Activated CD8-positive, alpha-beta memory T cell treated with anti-CD3 and anti-CD28 coated beads, Interleukin-2, amount 50 U/mL, for 48 hours (primary cell): ENCODE measurements around the gene C6orf47.

Experiments
- DNase-seq: peaks from one replicate; pipeline ENCODE4 v3.0.0-alpha.2; 2020

Gene C6orf47

DNA sequence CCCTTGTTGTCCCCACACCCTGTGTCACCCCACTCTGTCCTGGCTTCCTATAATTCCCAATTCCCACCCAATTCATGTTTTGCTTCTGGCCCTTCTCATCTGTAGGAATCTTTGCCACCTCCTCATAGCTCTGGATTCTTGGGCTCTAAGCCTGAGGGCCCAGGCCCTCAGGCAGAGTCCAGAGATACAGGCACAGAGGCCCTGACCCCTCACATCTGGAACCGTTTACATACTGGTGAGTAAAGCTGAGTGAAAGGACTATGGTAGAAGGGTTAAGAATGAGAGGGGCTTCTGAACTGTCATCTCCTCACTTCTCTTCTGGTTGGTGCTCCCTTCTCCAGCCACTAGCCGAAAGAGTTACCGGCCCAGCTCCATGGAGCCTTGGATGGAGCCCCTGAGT lies 26.4 kb downstream of the C6orf47 start:
- DNase-seq, result no peak

- DNase-seq, result no peak
Observed at GRCh38 chr6:31633447-31633846, 27.1 kb downstream of the C6orf47 start.

DNA sequence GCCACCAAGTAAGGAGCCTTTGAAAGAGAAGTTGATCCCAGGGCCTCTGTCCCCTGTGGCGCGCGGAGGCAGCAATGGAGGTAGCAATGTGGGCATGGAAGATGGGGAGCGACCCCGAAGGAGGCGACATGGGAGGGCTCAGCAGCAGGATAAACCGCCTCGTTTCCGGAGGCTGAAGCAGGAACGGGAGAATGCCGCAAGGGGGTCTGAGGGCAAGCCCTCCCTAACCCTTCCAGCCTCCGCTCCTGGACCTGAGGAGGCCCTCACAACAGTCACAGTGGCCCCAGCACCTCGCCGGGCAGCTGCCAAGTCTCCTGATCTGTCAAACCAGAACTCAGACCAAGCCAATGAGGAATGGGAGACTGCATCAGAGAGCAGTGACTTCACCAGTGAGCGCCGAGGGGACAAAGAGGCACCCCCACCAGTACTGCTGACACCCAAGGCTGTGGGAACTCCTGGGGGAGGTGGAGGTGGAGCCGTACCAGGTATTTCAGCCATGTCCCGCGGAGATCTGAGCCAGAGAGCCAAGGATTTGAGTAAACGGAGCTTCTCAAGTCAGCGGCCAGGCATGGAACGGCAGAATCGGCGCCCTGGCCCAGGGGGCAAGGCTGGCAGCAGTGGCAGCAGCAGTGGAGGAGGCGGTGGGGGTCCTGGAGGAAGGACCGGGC lies 28.2 kb downstream of the C6orf47 start:
- DNase-seq, result no peak

GRCh38 chr6:31631681-31632278 lies 28.8 kb downstream of the C6orf47 start:
- no peak for DNase-seq

- DNase-seq, result no peak
Observed at GRCh38 chr6:31631209-31631608, 29.4 kb downstream of the C6orf47 start.

DNA sequence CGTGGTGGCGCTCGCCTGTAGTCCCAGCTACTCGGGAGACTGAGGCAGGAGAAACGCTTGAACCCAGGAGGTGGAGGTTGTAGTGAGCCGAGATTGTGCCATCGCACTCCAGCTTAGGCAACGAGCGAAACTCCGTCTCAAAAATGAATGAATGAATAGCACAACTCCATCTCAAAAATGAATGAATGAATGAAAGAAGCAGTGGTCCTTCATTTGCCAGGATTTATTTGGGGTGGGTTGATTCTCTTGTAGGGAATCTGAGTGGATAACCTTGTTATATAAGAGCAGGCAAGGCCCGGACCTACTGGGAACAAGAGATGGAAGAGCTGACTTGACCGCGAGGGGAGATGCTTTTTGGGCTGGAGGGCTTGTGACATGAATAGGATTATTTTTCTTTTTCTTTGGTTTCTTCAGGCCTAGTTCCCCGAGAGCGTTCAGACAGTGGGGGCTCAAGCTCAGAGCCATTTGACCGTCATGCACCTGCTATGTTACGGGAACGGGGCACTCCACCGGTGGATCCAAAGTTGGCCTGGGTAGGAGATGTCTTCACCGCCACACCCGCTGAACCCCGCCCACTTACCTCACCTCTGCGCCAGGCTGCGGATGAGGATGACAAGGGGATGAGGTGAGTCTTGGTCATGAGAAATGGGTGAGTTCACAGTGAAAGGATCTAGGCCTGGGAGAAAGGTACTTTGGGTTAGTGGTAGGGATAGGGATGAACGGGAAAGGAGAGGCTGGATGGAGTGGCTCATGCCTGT lies 30.2 kb downstream of the C6orf47 start:
- DNase-seq, result no peak

GRCh38 chr6:31629014-31629413 lies 31.6 kb downstream of the C6orf47 start:
- DNase-seq, result no peak

DNA sequence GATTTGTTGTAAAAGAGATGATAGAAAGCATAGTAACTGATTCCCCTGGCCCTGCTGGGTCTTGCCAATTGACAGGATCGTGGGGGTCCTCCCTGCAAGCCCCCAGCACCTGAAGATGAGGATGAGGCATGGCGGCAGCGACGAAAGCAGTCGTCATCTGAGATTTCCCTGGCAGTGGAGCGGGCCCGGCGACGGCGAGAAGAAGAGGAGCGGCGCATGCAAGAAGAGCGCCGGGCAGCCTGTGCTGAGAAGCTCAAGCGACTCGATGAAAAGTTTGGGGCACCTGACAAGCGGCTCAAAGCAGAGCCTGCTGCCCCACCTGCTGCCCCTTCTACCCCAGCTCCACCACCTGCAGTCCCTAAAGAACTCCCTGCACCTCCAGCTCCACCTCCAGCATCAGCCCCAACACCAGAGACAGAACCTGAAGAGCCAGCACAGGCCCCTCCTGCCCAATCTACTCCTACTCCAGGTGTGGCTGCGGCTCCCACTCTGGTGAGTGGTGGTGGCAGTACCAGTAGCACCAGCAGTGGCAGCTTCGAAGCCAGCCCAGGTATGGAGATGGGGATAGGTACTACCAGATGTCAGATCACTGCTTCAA lies 32.8 kb downstream of the C6orf47 start:
- DNase-seq, result no peak

- no peak for DNase-seq
Observed at GRCh38 chr6:31626952-31627351, 33.6 kb downstream of the C6orf47 start.

DNA sequence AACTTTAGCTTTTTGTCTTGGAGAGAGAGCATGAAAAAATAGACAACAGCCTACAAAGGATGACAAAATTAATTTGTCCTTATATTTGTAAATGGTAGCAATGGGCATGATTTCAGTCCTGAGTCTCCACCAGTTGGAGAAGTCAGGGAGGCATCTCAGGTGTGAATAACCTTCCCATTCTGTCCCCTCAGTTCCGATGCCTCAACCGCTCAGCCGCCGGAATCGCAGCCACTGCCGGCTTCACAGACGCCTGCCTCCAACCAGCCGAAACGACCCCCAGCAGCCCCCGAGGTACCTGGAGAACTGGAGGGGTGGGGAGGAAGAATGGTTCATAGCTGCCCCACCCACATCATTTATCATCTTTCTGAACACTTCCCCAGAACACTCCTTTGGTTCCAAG lies 36.5 kb downstream of the C6orf47 start:
- no peak for DNase-seq

- DNase-seq, result no peak
Observed at GRCh38 chr6:31622684-31623091, 37.9 kb downstream of the C6orf47 start.

DNA sequence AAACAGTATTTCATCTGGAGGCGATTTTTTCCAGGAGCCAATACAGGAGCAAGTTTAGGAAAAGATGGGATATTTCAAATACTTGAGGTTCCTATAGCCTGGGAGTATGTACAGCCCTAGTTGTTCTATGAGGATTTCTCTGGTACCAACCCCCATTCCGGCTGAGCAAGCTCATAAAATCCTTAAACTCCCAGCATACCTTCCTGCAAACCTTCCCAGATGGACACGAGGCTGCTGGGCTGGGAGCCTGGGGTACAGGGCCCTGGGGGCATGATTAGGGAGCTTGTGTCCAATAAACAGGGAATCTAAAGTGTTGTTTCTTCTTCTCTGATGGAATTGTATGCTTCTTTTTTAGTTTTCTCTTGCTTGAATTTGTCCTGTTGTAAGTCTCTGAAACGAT lies 38.6 kb downstream of the C6orf47 start:
- DNase-seq, result no peak

- no peak for DNase-seq
Observed at GRCh38 chr6:31621320-31621939, 39.1 kb downstream of the C6orf47 start.

- peak; percentile 96 for DNase-seq
Observed at GRCh38 chr6:31620586-31621319, 39.8 kb downstream of the C6orf47 start, which contains the start of gene PRRC2A. PRRC2A (plus strand) TSS chr6:31620715; CDS start chr6:31622790, 2,075 bp downstream.

GRCh38 chr6:31619805-31620585 lies 40.6 kb downstream of the C6orf47 start:
- peak; percentile 94 for DNase-seq

- DNase-seq, result no peak
Observed at GRCh38 chr6:31617010-31617409, 43.6 kb downstream of the C6orf47 start.

DNA sequence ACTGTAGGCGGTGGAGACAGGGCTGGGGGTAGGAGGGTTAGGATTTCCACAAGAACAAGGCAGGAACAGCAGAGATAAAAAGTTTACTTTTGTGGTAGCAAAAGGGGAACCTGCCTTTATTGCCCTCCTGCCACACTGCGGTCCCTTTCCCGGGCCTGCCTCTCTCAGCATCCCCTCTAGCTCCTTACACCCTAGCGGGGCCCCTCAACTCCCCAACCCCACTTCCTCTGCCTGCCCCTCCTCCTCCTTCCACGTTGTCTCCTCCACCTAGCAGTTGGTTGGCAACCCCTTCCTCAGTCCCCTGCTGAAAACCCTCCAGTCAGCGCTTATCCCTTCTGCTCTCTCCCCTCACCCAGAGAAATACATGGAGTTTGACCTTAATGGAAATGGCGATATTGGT lies 44.8 kb downstream of the C6orf47 start:
- DNase-seq, result peak; percentile 75

DNA sequence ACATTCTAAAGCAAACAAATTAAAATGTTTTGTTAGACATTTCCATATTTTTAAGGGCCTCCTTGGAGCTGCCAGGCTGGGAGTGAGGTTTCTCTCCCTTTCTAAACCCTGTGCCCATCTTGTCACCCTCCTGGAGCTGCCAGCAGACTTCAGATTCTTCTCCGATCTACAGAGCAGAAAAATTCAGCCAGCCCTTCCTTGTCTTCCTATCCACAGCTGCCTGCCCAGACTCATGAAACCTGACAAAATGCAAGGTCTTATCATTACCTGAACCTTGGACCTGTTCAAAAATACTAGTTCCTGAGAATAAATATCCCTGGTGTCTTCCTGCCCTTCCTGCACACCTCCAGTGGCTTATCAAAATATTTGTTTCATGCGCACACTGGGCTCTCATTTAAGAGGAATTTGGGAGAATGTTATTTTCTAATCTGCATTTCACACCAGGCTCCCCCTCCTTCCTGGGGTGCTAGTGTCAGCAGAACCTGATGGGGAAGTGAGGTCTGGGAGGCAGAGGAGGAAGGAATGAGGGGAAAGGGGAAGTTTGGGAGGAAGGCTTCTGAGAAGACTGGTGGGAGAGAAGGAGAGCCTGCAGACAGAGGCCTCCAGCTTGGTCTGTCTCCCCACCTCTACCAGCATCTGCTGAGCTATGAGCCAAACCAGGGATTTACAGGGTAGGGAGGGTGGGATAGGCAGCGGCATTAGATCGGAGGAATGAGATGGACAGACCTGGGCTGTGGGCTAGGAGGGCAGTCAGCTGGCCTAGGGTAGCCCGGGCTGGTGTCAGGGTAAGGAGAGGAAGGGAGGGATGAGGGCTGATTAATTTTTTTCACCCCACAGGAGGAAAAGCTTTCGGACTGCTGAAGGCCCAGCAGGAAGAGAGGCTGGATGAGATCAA lies 45.6 kb downstream of the C6orf47 start, which contains the start of gene AIF1:
TSS of gene AIF1 (plus strand) at position 551 of the 895 bp plus-strand sequence. CDS start at position 647, 96 bp downstream.
- no peak for DNase-seq

DNA sequence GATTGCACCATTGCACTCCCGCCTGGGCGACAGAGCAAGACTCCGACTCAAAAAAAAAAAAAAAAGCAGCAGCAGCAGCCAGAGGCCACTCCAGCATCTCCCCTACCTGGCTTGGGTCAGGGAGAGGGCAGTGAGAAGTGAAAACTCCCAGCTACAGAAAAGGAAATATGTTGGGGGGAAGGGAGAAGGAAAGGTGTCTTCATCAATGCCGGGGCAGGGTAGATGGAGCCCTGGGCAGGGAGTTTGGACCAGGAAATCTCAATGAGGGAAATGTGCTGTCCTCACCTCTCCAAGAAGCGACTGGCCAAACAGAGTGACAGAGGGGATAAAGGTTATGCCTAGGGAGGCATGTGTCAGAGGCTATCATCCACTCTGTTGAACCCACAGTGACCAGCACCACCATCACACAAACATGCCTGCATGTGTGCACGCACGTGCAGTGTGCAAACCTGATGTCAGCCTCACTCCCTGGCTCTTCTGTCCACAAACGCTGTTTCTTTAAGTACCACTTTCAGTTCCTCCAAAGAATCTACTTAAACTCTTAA lies 46.4 kb downstream of the C6orf47 start:
- DNase-seq, result no peak

DNA sequence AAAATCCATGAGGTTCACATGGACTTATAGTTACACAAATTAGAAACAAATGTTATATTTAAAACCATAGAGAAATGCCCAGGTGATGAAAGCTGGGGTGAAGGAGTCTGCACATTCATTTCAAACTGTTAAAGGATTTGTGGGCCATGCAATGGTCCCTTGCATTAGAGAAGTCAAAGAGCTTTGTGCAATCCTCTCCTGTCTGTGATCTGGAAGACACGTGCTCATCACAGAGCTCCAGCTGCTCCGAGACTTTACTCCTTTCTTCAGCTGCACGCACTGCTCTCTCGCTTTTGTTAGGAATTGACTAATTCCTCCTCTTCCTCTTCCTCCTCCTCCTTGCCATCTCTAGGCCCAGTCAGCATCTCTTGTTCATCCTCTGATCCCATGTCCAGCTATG lies 49.6 kb downstream of the C6orf47 start:
- DNase-seq, result no peak
